IMR-90 (cell line): ENCODE measurements around the gene TTF1. TPM values are rescaled to one million over a fixed set of nuclear protein-coding genes. Genes with fewer than 3 reads are reported as not detected.

Experiments
- ATAC-seq: fragments of 200-7000 bp; cut with Tn5 transposase; 2 replicates; pipeline ENCODE4 v1.9.1; 2020; ENCODE audit warnings: low read depth, mild to moderate bottlenecking, moderate library complexity
- BruUV-seq: library from RNA; stranded (reverse); fragments of 400-500 nt; replicated peaks from 2 replicates; lab custom pipeline; 2021; lab: Mats Ljungman, UMichigan
- CTCF ChIA-PET: fragments of 300-600 bp; formaldehyde crosslinking; extraction: SDS; loops from one replicate; lab custom pipeline; 2021; ENCODE audit warnings: antibody characterized with exemption; lab: Yijun Ruan, JAX
- POLR2A ChIA-PET: fragments of 300-600 bp; sonication (Branson Sonifier 250); formaldehyde crosslinking; loops from one replicate; lab custom pipeline; 2022; ENCODE audit warnings: antibody characterized with exemption; ENCODE audit not compliant: unreplicated experiment; lab: Charles Lee
- DNase-seq: peaks from one replicate; pipeline ENCODE4 v3.0.0; 2013
- H2AFZ ChIP-seq: replicated peaks from 2 replicates; pipeline ENCODE3; 2013; ENCODE audit warnings: low read length, mild to moderate bottlenecking; ENCODE audit not compliant: poor library complexity
- H2AK5ac ChIP-seq: 2 replicates; pipeline ENCODE4 v1.6.1; 2013; ENCODE audit warnings: low read depth, low read length, inconsistent platforms
- H2AK9ac ChIP-seq: replicated peaks from 2 replicates; pipeline ENCODE3; 2013; ENCODE audit warnings: mild to moderate bottlenecking, low read depth, low read length, moderate library complexity; ENCODE audit not compliant: poor library complexity
- H2BK120ac ChIP-seq: 2 replicates; pipeline ENCODE4 v1.6.1; 2013; ENCODE audit warnings: low read depth, low read length, inconsistent platforms
- H2BK15ac ChIP-seq: 3 replicates; pipeline ENCODE4 v1.6.1; 2013; ENCODE audit warnings: low read depth, low read length, inconsistent platforms
- H2BK20ac ChIP-seq: 2 replicates; pipeline ENCODE4 v1.6.1; 2013; ENCODE audit warnings: low read depth, mild to moderate bottlenecking, inconsistent platforms, low read length, moderate library complexity
- H2BK5ac ChIP-seq: 2 replicates; pipeline ENCODE4 v1.6.1; 2013; ENCODE audit warnings: mild to moderate bottlenecking, low read depth, low read length, inconsistent platforms; ENCODE audit not compliant: poor library complexity, severe bottlenecking
- H3K14ac ChIP-seq: replicated peaks from 2 replicates; pipeline ENCODE4 v1.6.1; 2013; ENCODE audit warnings: low read depth, low read length, inconsistent platforms
- H3K18ac ChIP-seq: 2 replicates; pipeline ENCODE4 v1.6.1; 2013; ENCODE audit warnings: low read depth, low read length, control low read depth
- H3K23ac ChIP-seq: 2 replicates; pipeline ENCODE4 v1.6.1; 2013; ENCODE audit warnings: low read depth, low read length, inconsistent platforms
- H3K27ac ChIP-seq: 2 replicates; pipeline ENCODE4 v1.5.1; 2013; ENCODE audit warnings: mild to moderate bottlenecking, control low read depth, low read length; ENCODE audit not compliant: insufficient read depth
- H3K27me3 ChIP-seq: 2 replicates; pipeline ENCODE4 v1.6.1; 2013; ENCODE audit warnings: low read length; ENCODE audit not compliant: control insufficient read depth, insufficient read depth
- H3K36me3 ChIP-seq: 2 replicates; pipeline ENCODE4 v1.6.1; 2013; ENCODE audit warnings: low read length, mixed read lengths; ENCODE audit not compliant: control insufficient read depth, insufficient read depth
- H3K4ac ChIP-seq: 2 replicates; pipeline ENCODE4 v1.6.1; 2013; ENCODE audit warnings: low read depth, low read length, inconsistent platforms
- H3K4me1 ChIP-seq: 2 replicates; pipeline ENCODE4 v1.6.1; 2013; ENCODE audit warnings: low read length, mixed read lengths; ENCODE audit not compliant: control insufficient read depth, insufficient read depth
- H3K4me2 ChIP-seq: 2 replicates; pipeline ENCODE4 v1.6.1; 2013; ENCODE audit warnings: low read depth, mild to moderate bottlenecking, control low read depth, low read length, moderate library complexity
- H3K4me3 ChIP-seq: 2 replicates; pipeline ENCODE4 v1.5.1; 2013; ENCODE audit warnings: low read depth, mild to moderate bottlenecking, control low read depth, low read length, moderate library complexity; ENCODE audit not compliant: insufficient read depth
- H3K56ac ChIP-seq: 2 replicates; pipeline ENCODE4 v1.6.1; 2013; ENCODE audit warnings: low read length, inconsistent platforms; ENCODE audit not compliant: insufficient read depth; ENCODE audit errors: extremely low read depth
- H3K79me1 ChIP-seq, 2 experiments: 2 replicates each; pipeline ENCODE4 v1.6.1; 2013; ENCODE audit warnings: low read length in 2 of 2, inconsistent platforms in 1 of 2, low read depth in 1 of 2
- H3K9ac ChIP-seq: 2 replicates; pipeline ENCODE4 v1.6.1; 2013; ENCODE audit warnings: low read depth, low read length, control low read depth
- H3K9me1 ChIP-seq: 2 replicates; pipeline ENCODE4 v1.6.1; 2013; ENCODE audit warnings: low read length, inconsistent platforms; ENCODE audit not compliant: insufficient read depth
- H3K9me3 ChIP-seq: 2 replicates; pipeline ENCODE4 v1.6.1; 2013; ENCODE audit warnings: low read length; ENCODE audit not compliant: control insufficient read depth, insufficient read depth
- H4K20me1 ChIP-seq: 2 replicates; pipeline ENCODE4 v1.6.1; 2013; ENCODE audit warnings: low read length, inconsistent platforms; ENCODE audit not compliant: insufficient read depth
- H4K5ac ChIP-seq: 2 replicates; pipeline ENCODE4 v1.6.1; 2013; ENCODE audit warnings: mild to moderate bottlenecking, low read depth, low read length, control low read depth
- H4K8ac ChIP-seq, 2 experiments: 2 replicates each; pipeline ENCODE4 v1.6.1; 2013; ENCODE audit warnings: low read depth in 2 of 2, low read length in 2 of 2, control low read depth in 1 of 2, inconsistent platforms in 1 of 2
- H4K91ac ChIP-seq: 2 replicates; pipeline ENCODE4 v1.6.1; 2013; ENCODE audit warnings: low read depth, low read length, inconsistent platforms; ENCODE audit not compliant: insufficient read depth
- MAFK ChIP-seq: IDR thresholded peaks from 2 replicates; pipeline ENCODE4 v1.6.1; 2012; ENCODE audit warnings: low read depth, low read length, improper control_type of control experiment
- MAZ ChIP-seq: IDR thresholded peaks from 2 replicates; pipeline ENCODE4 v1.6.1; 2012; ENCODE audit warnings: low read depth, mild to moderate bottlenecking, low read length, improper control_type of control experiment, moderate library complexity, borderline replicate concordance
- MXI1 ChIP-seq: IDR thresholded peaks from 2 replicates; pipeline ENCODE4 v1.6.1; 2012; ENCODE audit warnings: low read depth, mild to moderate bottlenecking, low read length, moderate library complexity, borderline replicate concordance
- SMC3 ChIP-seq: fragments of 150-350 bp; IDR thresholded peaks from 2 replicates; pipeline ENCODE4 v1.6.1; 2016; ENCODE audit warnings: low read depth, mild to moderate bottlenecking, antibody characterized with exemption, low read length, moderate library complexity
- WGBS, 2 experiments: methylation state at CpG; one replicate each; pipeline versions ENCODE4 v1.1.5 to v1.1.7; 2013; ENCODE audit warnings: missing lambda C conversion rate in 2 of 2; ENCODE audit not compliant: insufficient read length in 1 of 2; ENCODE audit errors: extremely low coverage in 2 of 2; 5-methylcytosine and 5-hydroxymethylcytosine counted together
- dilution Hi-C: fragments of 300-500 bp; cut with HindIII; formaldehyde crosslinking; loops from one replicate; pipeline ENCODE4 v1.14.3; 2018; ENCODE audit warnings: low sequenced_read_pairs; ENCODE audit not compliant: unreplicated experiment
- in situ Hi-C: fragments of 300-500 bp; cut with MboI; formaldehyde crosslinking; loops from 3 replicates; pipeline ENCODE4 v1.14.3; 2019; ENCODE audit warnings: low sequenced_read_pairs, inconsistent platforms, mixed read lengths
- intact Hi-C: fragments of 100-400 bp; cut with micrococcal nuclease; formaldehyde crosslinking; loops from 2 replicates; pipeline ENCODE4 v1.10.0; 2022
- polyA plus RNA-seq, 3 experiments: library from polyadenylated mRNA; depleted of rRNA; stranded (reverse); fragments of >200 nt; gene quantifications; 2 replicates each; pipeline ENCODE4 v1.2.3, GENCODE V29; 2012; ENCODE audit warnings: low replicate concordance in 1 of 3
- total RNA-seq: library from RNA; depleted of rRNA; stranded (reverse); fragments of >200 nt; gene quantifications from 2 replicates; pipeline ENCODE4 v1.2.3, GENCODE V29; 2012

Gene TTF1
- total and polyA plus RNA-seq, 2 of the 4 experiments (the other 2 are of a cell fraction): 6.5 to 12.0 TPM

DNA sequence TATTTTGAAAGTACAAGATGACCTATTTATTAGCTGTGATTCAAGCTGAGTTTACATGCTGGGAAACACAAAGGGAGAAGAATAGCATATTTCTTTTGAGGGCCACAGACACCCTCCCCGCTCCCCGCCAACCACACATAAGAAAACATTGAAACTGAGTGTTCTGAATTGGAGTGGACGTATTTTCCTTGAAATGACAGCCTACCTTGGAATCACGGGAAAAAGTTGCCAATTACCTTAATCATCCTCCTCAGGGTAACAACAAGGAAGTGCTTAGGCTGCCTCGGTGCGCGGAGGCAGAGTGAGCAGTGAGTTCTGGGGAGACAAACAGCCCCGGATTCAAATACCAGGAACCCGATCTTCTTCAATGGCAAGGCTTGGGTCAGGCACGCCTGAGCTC lies 34.8 kb upstream of the TTF1 start:
- POLR2A ChIA-PET: no interaction called here
- CTCF ChIA-PET: no interaction called here
- H3K4ac ChIP-seq: no peak overlapping the region
- no peak overlapping the region for H3K27ac ChIP-seq
- no peak for DNase-seq
- H2AFZ ChIP-seq: no peak overlapping the region
- no peaks in the 10 kb centered on the region for H3K9me1 ChIP-seq
- no peak overlapping the region for H3K4me3 ChIP-seq
- no peak overlapping the region for H3K4me2 ChIP-seq
- TF ChIP-seq MAZ: no peak
- no peak for TF ChIP-seq MAFK
- TF ChIP-seq MXI1: no peak
- no peak for TF ChIP-seq SMC3
- no peak overlapping the region for H4K91ac ChIP-seq
- H2AK9ac ChIP-seq: no peak overlapping the region
- H4K5ac ChIP-seq: no peak overlapping the region
- BruUV-seq: no TSS peak
- no peak overlapping the region for H4K8ac ChIP-seq
- no peak overlapping the region for H2BK5ac ChIP-seq
- no peak overlapping the region for H2BK15ac ChIP-seq
- no peak overlapping the region for H2BK20ac ChIP-seq
- H3K27me3 ChIP-seq: peaks cover 28% of the 10 kb centered on the region
- no peak overlapping the region for H3K14ac ChIP-seq
- H3K18ac ChIP-seq: no peak overlapping the region
- no peak overlapping the region for H3K56ac ChIP-seq
- peaks cover 3% of the 10 kb centered on the region; the same call in 1 of the 2 replicates for H4K20me1 ChIP-seq
- no peak for ATAC-seq
- no peak overlapping the region for H2BK120ac ChIP-seq
- no peaks in the 10 kb centered on the region for H3K4me1 ChIP-seq
- dilution Hi-C loops: no loop called here
- WGBS, 2 experiments: no CpG with 5 or more reads among the region's 10 CpGs
- no peaks in the 10 kb centered on the region for H3K79me1 ChIP-seq
- in situ Hi-C loops: no loop called here
- no peaks in the 10 kb centered on the region for H3K36me3 ChIP-seq
- H2AK5ac ChIP-seq: no peak overlapping the region
- intact Hi-C loops: no loop called here
- H3K23ac ChIP-seq: no peak overlapping the region
- no peaks in the 10 kb centered on the region for H3K9me3 ChIP-seq
- H3K9ac ChIP-seq: no peak overlapping the region
